ENCODE measurements around the gene PRG2. TPM values are rescaled to one million over a fixed set of nuclear protein-coding genes. Genes with fewer than 3 reads are reported as not detected.

The PRG2 gene
- total RNA-seq, 1 donor from 2014 or later = not detected

- Mint-ChIP-seq H3K27me3 (ENCODE audit: unreplicated experiment) (no peaks in the 10 kb centered on the region), H3K4me1 (ENCODE audit: unreplicated experiment) (no peaks in the 10 kb centered on the region), H3K4me3 (ENCODE audit: unreplicated experiment) (no peak overlapping the region), H3K36me3 (ENCODE audit: unreplicated experiment) (peaks cover 15% of the 10 kb centered on the region), H3K27ac (ENCODE audit: unreplicated experiment) (no peak overlapping the region), H3K9me3 (ENCODE audit: unreplicated experiment) (no peaks in the 10 kb centered on the region)
- no peak for DNase-seq (ENCODE audit: extremely low spot score, unreplicated experiment)
- no peak for TF ChIP-seq CTCF (IDR thresholded peaks at IDR 0.05)
These were observed 18.3 kb upstream of the PRG2 start for GRCh38 chr11:57408771-57409170.

- Mint-ChIP-seq H3K27ac (ENCODE audit: unreplicated experiment) (no peak overlapping the region), H3K27me3 (ENCODE audit: unreplicated experiment) (peaks cover 2% of the 10 kb centered on the region), H3K4me3 (ENCODE audit: unreplicated experiment) (no peak overlapping the region), H3K36me3 (ENCODE audit: unreplicated experiment) (peaks cover 8% of the 10 kb centered on the region), H3K4me1 (ENCODE audit: unreplicated experiment) (no peaks in the 10 kb centered on the region), H3K9me3 (ENCODE audit: unreplicated experiment) (no peaks in the 10 kb centered on the region)
- DNase-seq (ENCODE audit: extremely low spot score, unreplicated experiment) = no peak
- TF ChIP-seq CTCF (IDR thresholded peaks at IDR 0.05) = no peak
These were observed 17.6 kb upstream of the PRG2 start for GRCh38 chr11:57407941-57408475.

DNA sequence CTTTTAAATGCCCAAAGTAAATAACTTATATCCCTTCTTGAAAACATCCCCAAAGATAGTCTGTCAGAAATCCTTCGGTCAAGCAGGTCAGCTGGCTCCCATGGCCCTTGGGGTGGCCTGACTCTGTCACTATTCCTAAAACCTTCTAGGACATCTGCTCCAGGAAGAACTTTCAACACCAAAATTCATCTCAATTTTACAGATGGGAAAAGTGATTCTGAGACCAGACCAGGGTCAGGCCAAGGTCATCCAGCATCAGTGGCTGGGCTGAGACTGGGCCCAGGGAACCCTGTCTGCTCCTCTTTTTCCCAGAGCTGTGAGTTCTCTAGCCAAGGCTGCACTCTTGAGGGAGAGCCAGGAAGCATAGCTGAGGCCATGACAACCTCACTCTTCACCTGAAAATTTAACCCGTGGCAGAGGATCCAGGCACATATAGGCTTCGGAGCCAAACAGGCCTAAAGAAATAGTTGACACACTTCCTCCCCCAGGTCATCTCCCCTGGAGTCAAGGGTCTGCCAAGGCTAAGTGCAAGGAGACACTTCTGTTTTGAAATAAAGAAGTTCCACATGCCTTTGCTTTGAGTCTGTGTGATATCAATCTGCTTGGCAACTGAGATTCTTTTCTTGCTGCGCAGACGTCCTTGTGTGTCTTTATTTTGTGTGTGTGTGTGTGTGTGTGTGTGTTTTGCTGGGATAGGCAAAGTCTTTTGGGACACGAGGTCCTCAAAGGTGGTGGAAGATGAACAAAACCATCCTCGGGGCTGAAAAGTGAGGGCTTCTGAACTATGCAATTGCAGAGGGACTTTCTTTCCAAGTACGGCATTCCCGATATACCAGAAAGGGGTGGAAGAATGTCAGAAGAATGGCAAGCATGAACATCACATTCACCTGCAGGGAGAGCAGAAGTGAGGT, 16.8 kb upstream of the PRG2 start:
- H3K9me3 Mint-ChIP-seq (ENCODE audit: unreplicated experiment) = no peaks in the 10 kb centered on the region
- peaks cover 5% of the 10 kb centered on the region for H3K36me3 Mint-ChIP-seq (ENCODE audit: unreplicated experiment)
- no peaks in the 10 kb centered on the region for H3K4me1 Mint-ChIP-seq (ENCODE audit: unreplicated experiment)
- no peak overlapping the region for H3K27ac Mint-ChIP-seq (ENCODE audit: unreplicated experiment)
- TF ChIP-seq CTCF (IDR thresholded peaks at IDR 0.05) = no peak
- DNase-seq (ENCODE audit: extremely low spot score, unreplicated experiment) = no peak
- H3K27me3 Mint-ChIP-seq (ENCODE audit: unreplicated experiment) = peaks cover 6% of the 10 kb centered on the region
- no peak overlapping the region for H3K4me3 Mint-ChIP-seq (ENCODE audit: unreplicated experiment)

- H3K27ac Mint-ChIP-seq (ENCODE audit: unreplicated experiment) = no peak overlapping the region
These were observed 16.0 kb upstream of the PRG2 start for GRCh38 chr11:57406337-57406904.

More at GRCh38 chr11:57406337-57406904, 16.0 kb upstream of the PRG2 start:
- Mint-ChIP-seq H3K27me3 (ENCODE audit: unreplicated experiment) (peaks cover 6% of the 10 kb centered on the region), H3K9me3 (ENCODE audit: unreplicated experiment) (no peaks in the 10 kb centered on the region), H3K36me3 (ENCODE audit: unreplicated experiment) (peaks cover 5% of the 10 kb centered on the region), H3K4me3 (ENCODE audit: unreplicated experiment) (no peak overlapping the region), H3K4me1 (ENCODE audit: unreplicated experiment) (no peaks in the 10 kb centered on the region)
- no peak for DNase-seq (ENCODE audit: extremely low spot score, unreplicated experiment)
- no peak for TF ChIP-seq CTCF (IDR thresholded peaks at IDR 0.05)
